ENCODE data around the gene MALRD1.

GRCh38 chr10:19577381-19577780 is 528.8 kb downstream of the MALRD1 start:
- TF ChIP-seq CTCF (IDR thresholded peaks at IDR 0.05) (no peak), POLR2A (IDR thresholded peaks at IDR 0.05) (no peak)
